H9 (cell line): Measurements from ENCODE around the gene PHF1. TPM values are rescaled to one million over a fixed set of nuclear protein-coding genes. Genes with fewer than 3 reads are reported as not detected.
A peak's percentile ranks its signal among the peaks of the same experiment; 100 is the strongest.

ENCODE experiments used
- DNase-seq: peaks from one replicate; pipeline ENCODE4 v3.0.0-alpha.2; 2017
- H2AFZ ChIP-seq: one replicate; pipeline ENCODE4 v1.6.1; 2013; ENCODE audit warnings: mild to moderate bottlenecking, low read length, control low read depth, moderate library complexity
- H2AK5ac ChIP-seq: 2 replicates; pipeline ENCODE4 v1.6.1; 2013; ENCODE audit warnings: low read length, control low read depth, mixed read lengths; ENCODE audit not compliant: insufficient read length
- H2BK120ac ChIP-seq: one replicate; pipeline ENCODE4 v1.6.1; 2013; ENCODE audit warnings: low read depth, mild to moderate bottlenecking, low read length, control low read depth, inconsistent platforms; ENCODE audit not compliant: poor library complexity, severe bottlenecking
- H2BK12ac ChIP-seq: 2 replicates; pipeline ENCODE4 v1.6.1; 2013; ENCODE audit warnings: low read length, control low read depth, mixed read lengths, low read depth; ENCODE audit not compliant: insufficient read length
- H2BK15ac ChIP-seq: 2 replicates; pipeline ENCODE4 v1.6.1; 2013; ENCODE audit warnings: low read depth, low read length, control low read depth
- H2BK20ac ChIP-seq: one replicate; pipeline ENCODE4 v1.6.1; 2013; ENCODE audit warnings: low read depth, mild to moderate bottlenecking, low read length, control low read depth, inconsistent platforms; ENCODE audit not compliant: poor library complexity, severe bottlenecking
- H2BK5ac ChIP-seq: 2 replicates; pipeline ENCODE4 v1.6.1; 2013; ENCODE audit warnings: low read length, control low read depth, mixed read lengths; ENCODE audit not compliant: insufficient read length
- H3K14ac ChIP-seq: 2 replicates; pipeline ENCODE4 v1.6.1; 2013; ENCODE audit warnings: low read length, control low read depth; ENCODE audit not compliant: insufficient read depth
- H3K18ac ChIP-seq: 2 replicates; pipeline ENCODE4 v1.6.1; 2013; ENCODE audit warnings: low read depth, mild to moderate bottlenecking, mixed read lengths, low read length, control low read depth; ENCODE audit not compliant: insufficient read length
- H3K23ac ChIP-seq: 2 replicates; pipeline ENCODE4 v1.6.1; 2013; ENCODE audit warnings: low read length, control low read depth, mixed read lengths, low read depth; ENCODE audit not compliant: insufficient read length
- H3K23me2 ChIP-seq: 2 replicates; pipeline ENCODE4 v1.6.1; 2013; ENCODE audit warnings: low read depth, mild to moderate bottlenecking, mixed read lengths, low read length, control low read depth; ENCODE audit not compliant: insufficient read length, poor library complexity, severe bottlenecking
- H3K27ac ChIP-seq: 2 replicates; pipeline ENCODE4 v1.5.1; 2013; ENCODE audit warnings: low read length, control low read depth, mixed read lengths, low read depth; ENCODE audit not compliant: insufficient read length
- H3K27me3 ChIP-seq: 2 replicates; pipeline ENCODE4 v1.6.1; 2013; ENCODE audit warnings: low read length, control low read depth, inconsistent platforms; ENCODE audit not compliant: insufficient read depth
- H3K4ac ChIP-seq: 2 replicates; pipeline ENCODE4 v1.6.1; 2013; ENCODE audit warnings: low read depth, mild to moderate bottlenecking, control low read depth, inconsistent platforms, low read length, moderate library complexity
- H3K4me1 ChIP-seq: 2 replicates; pipeline ENCODE4 v1.6.1; 2013; ENCODE audit warnings: low read length, control low read depth, inconsistent platforms; ENCODE audit not compliant: insufficient read depth
- H3K4me2 ChIP-seq: 2 replicates; pipeline ENCODE4 v1.6.1; 2013; ENCODE audit warnings: low read length, control low read depth, mixed read lengths; ENCODE audit not compliant: insufficient read length, insufficient read depth
- H3K56ac ChIP-seq: 2 replicates; pipeline ENCODE4 v1.6.1; 2013; ENCODE audit warnings: low read depth, mild to moderate bottlenecking, mixed read lengths, low read length, control low read depth; ENCODE audit not compliant: insufficient read length
- H3K79me1 ChIP-seq: 2 replicates; pipeline ENCODE4 v1.6.1; 2013; ENCODE audit warnings: low read depth, mild to moderate bottlenecking, moderate library complexity, low read length, control low read depth, inconsistent platforms; ENCODE audit not compliant: insufficient read depth, poor library complexity, severe bottlenecking
- H3K79me2 ChIP-seq: 2 replicates; pipeline ENCODE4 v1.6.1; 2013; ENCODE audit warnings: low read length, control low read depth, inconsistent platforms; ENCODE audit not compliant: insufficient read depth
- H3K9ac ChIP-seq: 2 replicates; pipeline ENCODE4 v1.6.1; 2013; ENCODE audit warnings: low read length, control low read depth, mixed read lengths; ENCODE audit not compliant: insufficient read length; ENCODE audit errors: extremely low read depth
- H3K9me3 ChIP-seq: one replicate; pipeline ENCODE4 v1.6.1; 2013; ENCODE audit warnings: low read depth, low read length, inconsistent platforms; ENCODE audit not compliant: control insufficient read depth
- H3T11ph ChIP-seq: one replicate; pipeline ENCODE4 v1.6.1; 2013; ENCODE audit warnings: mild to moderate bottlenecking, low read length, control low read depth, inconsistent platforms
- H4K20me1 ChIP-seq: one replicate; pipeline ENCODE4 v1.6.1; 2013; ENCODE audit not compliant: control insufficient read depth, insufficient read length, insufficient read depth
- H4K5ac ChIP-seq: 2 replicates; pipeline ENCODE4 v1.6.1; 2013; ENCODE audit warnings: low read depth, mild to moderate bottlenecking, mixed read lengths, low read length, control low read depth; ENCODE audit not compliant: insufficient read length
- H4K8ac ChIP-seq: replicated peaks from 2 replicates; pipeline ENCODE4 v1.6.1; 2013; ENCODE audit warnings: low read length, control low read depth, mixed read lengths, low read depth; ENCODE audit not compliant: insufficient read length
- H4K91ac ChIP-seq: 2 replicates; pipeline ENCODE4 v1.6.1; 2013; ENCODE audit warnings: low read depth, mild to moderate bottlenecking, moderate library complexity, mixed read lengths, low read length, control low read depth; ENCODE audit not compliant: insufficient read length
- H3K27ac Mint-ChIP-seq, 3 experiments: 2 replicates in 2 of 3; 3 replicates in 1 of 3; pipeline ENCODE4 v1.8.0; 2020 to 2021; ENCODE audit warnings: mixed read lengths in 3 of 3, mild to moderate bottlenecking in 1 of 3, moderate library complexity in 1 of 3
- H3K27me3 Mint-ChIP-seq: 2 replicates; pipeline ENCODE4 v1.8.0; 2021; ENCODE audit warnings: low read depth, mild to moderate bottlenecking, moderate library complexity, mixed read lengths
- H3K36me3 Mint-ChIP-seq, 3 experiments: 2 replicates in 2 of 3; 3 replicates in 1 of 3; pipeline ENCODE4 v1.8.0; 2020 to 2021; ENCODE audit warnings: low read depth in 3 of 3, mixed read lengths in 3 of 3; ENCODE audit not compliant: insufficient read depth in 1 of 3
- H3K4me1 Mint-ChIP-seq, 2 experiments: 2 replicates each; pipeline ENCODE4 v1.8.0; 2020; ENCODE audit warnings: mixed read lengths in 2 of 2
- H3K4me3 Mint-ChIP-seq, 2 experiments: 2 replicates in 1 of 2; 3 replicates in 1 of 2; pipeline ENCODE4 v1.8.0; 2020 to 2021; ENCODE audit warnings: mild to moderate bottlenecking in 2 of 2, mixed read lengths in 2 of 2, moderate library complexity in 1 of 2
- H3K9me3 Mint-ChIP-seq, 2 experiments: 2 replicates in 1 of 2; 3 replicates in 1 of 2; pipeline ENCODE4 v1.8.0; 2020; ENCODE audit warnings: mild to moderate bottlenecking in 2 of 2, mixed read lengths in 2 of 2, moderate library complexity in 1 of 2
- WGBS: extraction: QIAGEN DNeasy Blood & Tissue Kit; methylation state at CpG from one replicate; pipeline ENCODE4 v1.1.7; 2013; ENCODE audit warnings: missing lambda C conversion rate, low lambda C conversion rate, mixed read lengths; ENCODE audit not compliant: insufficient read length; ENCODE audit errors: extremely low coverage; 5-methylcytosine and 5-hydroxymethylcytosine counted together
- total RNA-seq: library from RNA; stranded (reverse); gene quantifications from 2 replicates; pipeline ENCODE4 v1.2.1, GENCODE V29; 2021
- TF ChIP-seq, protein P1 (sequence below): fragments of 200-600 bp; sonication (generic); conservative IDR thresholded peaks from 3 replicates; pipeline ENCODE4 v1.8.0; 2021; ENCODE audit warnings: antibody characterized with exemption, mild to moderate bottlenecking

The PHF1 gene
- total RNA-seq, 1 experiment from 2014 or later: 56.8 TPM

DNA sequence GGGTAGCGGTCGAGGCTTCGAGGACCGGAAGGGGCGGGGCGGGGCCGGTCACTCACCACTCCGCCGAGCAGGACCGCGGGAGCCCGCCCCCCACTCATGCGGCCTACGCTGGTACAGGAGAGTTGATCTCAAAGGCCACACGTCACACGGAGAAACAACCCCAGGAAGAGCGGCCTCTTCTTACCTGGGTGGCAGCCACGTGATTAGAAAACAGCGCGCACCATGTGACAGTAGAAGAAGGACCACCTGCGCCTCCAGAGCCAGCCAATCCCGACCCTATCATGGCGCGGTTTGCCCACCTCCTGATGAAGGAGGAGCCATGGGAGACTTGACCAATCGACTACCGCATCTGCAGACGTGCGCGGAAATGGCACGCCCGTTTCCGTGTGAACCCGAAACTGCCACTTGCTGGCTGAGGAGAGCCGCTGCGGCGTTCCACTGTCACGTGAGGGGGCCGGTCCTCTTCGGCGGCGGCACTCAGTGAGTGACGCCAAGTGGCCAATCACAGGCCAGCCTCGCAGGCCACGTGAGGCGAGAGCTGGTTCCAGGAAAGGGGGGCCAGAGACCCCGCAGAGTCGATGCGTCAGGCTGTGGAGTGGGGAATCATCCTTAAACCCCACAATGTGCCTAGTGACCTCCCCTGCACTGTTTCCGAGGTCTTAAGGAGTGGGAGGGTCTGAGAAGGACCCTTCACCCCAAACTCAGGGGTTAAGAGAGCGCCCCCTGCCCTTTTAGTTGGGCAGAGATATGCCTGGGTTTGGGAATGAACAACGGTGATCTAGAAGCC, 7.3 kb downstream of the PHF1 start, which contains the start of gene CUTA:
TSS of gene CUTA (minus strand) at position 205 of the 787 bp plus-strand sequence. CDS start at position 98, 107 bp downstream.
- Histone ChIP-seq H2BK20ac (no peak within 1 kb of the TSS), H3K14ac (peak within 1 kb of the TSS; percentile 39), H3K79me2 (peaks cover 10% of the 10 kb centered on the region; the same call in 1 of the 2 replicates), H3K23ac (no peak within 1 kb of the TSS), H3K27ac (peak within 1 kb of the TSS; percentile 84), H4K20me1 (no peaks in the 10 kb centered on the region), H3K4me2 (peak within 1 kb of the TSS; percentile 96), H4K8ac (no peak within 1 kb of the TSS), H2BK5ac (peak within 1 kb of the TSS; percentile 25), H3K79me1 (no peaks in the 10 kb centered on the region), H3K56ac (no peak within 1 kb of the TSS), H3K27me3 (no peaks in the 10 kb centered on the region), H2BK12ac (peak within 1 kb of the TSS; percentile 3), H2BK120ac (no peak within 1 kb of the TSS), H4K5ac (peak within 1 kb of the TSS; percentile 7), H2AK5ac (no peak within 1 kb of the TSS), H3K18ac (peak within 1 kb of the TSS; percentile 50), H3T11ph (peak within 1 kb of the TSS; percentile 68), H4K91ac (no peak within 1 kb of the TSS), H3K23me2 (peaks cover 21% of the 10 kb centered on the region), H3K9me3 (no peaks in the 10 kb centered on the region), H3K9ac (peak within 1 kb of the TSS; percentile 81), H3K4ac (peak within 1 kb of the TSS; percentile 6; the same call in 1 of the 2 replicates), H3K4me1 (peaks cover 3% of the 10 kb centered on the region; the same call in 1 of the 2 replicates), H2BK15ac (no peak within 1 kb of the TSS), H2AFZ (no peak within 1 kb of the TSS)
- Mint-ChIP-seq H3K4me3 (peak within 1 kb of the TSS; percentile 97 to 98), H3K4me1 (peaks cover 53 to 69% of the 10 kb centered on the region in 2 experiments), H3K36me3 (peaks cover 30 to 54% (median 50%) of the 10 kb centered on the region in 3 experiments), H3K9me3 (no peaks in the 10 kb centered on the region), H3K27ac (peak within 1 kb of the TSS; percentile 98 to 100 (median 98)), H3K27me3 (peaks cover 1% of the 10 kb centered on the region)
- TF ChIP-seq, protein P1, sequence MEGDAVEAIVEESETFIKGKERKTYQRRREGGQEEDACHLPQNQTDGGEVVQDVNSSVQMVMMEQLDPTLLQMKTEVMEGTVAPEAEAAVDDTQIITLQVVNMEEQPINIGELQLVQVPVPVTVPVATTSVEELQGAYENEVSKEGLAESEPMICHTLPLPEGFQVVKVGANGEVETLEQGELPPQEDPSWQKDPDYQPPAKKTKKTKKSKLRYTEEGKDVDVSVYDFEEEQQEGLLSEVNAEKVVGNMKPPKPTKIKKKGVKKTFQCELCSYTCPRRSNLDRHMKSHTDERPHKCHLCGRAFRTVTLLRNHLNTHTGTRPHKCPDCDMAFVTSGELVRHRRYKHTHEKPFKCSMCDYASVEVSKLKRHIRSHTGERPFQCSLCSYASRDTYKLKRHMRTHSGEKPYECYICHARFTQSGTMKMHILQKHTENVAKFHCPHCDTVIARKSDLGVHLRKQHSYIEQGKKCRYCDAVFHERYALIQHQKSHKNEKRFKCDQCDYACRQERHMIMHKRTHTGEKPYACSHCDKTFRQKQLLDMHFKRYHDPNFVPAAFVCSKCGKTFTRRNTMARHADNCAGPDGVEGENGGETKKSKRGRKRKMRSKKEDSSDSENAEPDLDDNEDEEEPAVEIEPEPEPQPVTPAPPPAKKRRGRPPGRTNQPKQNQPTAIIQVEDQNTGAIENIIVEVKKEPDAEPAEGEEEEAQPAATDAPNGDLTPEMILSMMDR: peak; percentile 72
- peak; percentile 100 for DNase-seq
- no CpG with 5 or more reads among the region's 51 CpGs for WGBS
